Measurements from ENCODE around the gene TRPM4.
"Not testable (repeated sequence)": the region's sequence is repeated elsewhere in the genome, so short reads cannot be mapped to it uniquely, and the experiment has no call there.

TRPM4 gene

DNA sequence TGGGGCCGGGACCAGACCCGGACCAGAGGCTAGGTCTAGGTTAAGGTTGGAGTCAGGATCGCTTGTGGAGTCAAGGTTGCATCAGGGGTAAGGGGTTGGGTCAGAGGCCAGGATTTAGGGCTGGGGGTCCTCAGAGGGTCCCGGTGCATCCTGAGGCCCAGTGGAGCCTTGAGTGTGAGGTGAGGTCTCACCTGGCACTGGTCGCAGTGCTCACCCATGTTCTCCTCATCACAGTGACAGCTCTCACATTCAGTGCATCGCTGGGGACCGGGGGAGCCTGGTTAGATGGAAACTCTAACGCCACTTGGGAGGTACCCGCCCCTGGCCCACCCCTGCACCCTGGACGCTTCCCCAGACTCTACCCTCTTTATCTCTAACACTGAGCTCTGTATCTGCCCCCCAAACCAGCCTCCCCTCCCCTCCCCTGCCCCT lies 5.5 kb upstream of the TRPM4 start:
- DNase-seq, result no peak

- DNase-seq, result no peak
Observed at GRCh38 chr19:49153167-49153809, 4.3 kb upstream of the TRPM4 start.

GRCh38 chr19:49154279-49154678 lies 3.3 kb upstream of the TRPM4 start:
- DNase-seq, result no peak

GRCh38 chr19:49155005-49155819 lies 2.4 kb upstream of the TRPM4 start, which contains the start of gene HRC:
Gene HRC, minus strand, starts transcription at chr19:49155396. Its CDS starts 159 bp downstream, at chr19:49155237.
- no peak for DNase-seq

DNA sequence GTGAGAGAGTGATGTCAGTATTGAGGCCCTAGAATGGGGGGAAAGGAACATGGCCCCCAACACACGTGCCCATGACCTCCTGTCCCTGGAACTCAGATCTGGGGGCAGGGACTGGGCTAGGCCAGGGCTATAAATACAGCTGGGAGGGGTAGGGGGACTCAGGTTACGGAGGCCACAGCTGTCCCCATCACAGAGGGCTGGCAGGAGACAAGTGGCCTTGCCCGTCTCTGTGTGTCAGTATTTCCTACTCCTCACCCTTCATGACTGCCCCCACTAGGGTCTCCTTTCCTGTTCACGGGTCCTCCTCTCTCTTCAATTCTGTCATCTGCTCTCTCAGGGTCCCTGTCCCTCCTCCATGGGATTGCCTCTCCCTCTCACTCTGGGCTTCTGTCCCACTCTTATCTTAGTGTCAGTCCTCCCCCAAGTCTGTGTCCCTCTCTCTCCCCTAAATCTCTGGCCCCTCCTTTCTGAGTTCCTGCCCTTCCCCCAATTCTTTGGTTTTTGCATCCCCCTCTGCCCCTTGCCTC lies 1.7 kb upstream of the TRPM4 start:
- DNase-seq, result no peak

DNA sequence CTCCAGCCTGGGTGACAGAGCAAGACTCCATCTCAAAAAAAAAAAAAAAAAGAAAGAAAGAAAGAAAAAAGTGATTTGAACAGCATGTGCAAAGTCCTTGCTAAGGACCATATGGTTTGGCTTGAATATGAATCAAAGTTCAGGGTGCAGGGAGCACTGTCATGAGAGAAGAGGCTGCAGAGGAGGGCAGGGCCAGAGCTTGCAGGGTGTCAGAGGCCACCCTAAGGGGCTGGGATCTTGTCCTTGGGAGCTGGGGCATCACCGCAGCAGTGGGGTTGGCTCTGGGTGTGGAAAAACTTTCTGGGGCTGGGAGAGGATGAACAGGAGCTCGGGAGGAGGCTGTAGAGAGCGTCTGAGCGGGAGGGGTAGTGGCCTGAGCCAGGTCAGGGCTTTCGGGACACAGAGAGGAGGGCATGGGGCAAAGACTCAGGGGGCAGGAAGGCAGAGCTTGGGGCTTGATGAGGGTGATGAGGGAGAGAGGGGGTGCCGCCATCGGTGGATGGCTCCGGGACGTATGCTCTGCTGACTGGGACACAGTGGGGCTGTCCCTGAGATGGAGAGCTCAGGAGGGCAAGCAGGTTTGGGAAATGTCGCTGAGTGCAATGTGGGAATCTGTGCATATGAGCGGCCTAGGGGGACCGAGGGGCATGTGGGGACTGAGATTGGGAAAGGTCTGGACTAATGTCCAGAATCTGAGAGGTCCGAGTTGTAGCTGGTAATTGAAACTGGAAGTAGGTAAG lies 3.0 kb downstream of the TRPM4 start:
- DNase-seq, result no peak

DNA sequence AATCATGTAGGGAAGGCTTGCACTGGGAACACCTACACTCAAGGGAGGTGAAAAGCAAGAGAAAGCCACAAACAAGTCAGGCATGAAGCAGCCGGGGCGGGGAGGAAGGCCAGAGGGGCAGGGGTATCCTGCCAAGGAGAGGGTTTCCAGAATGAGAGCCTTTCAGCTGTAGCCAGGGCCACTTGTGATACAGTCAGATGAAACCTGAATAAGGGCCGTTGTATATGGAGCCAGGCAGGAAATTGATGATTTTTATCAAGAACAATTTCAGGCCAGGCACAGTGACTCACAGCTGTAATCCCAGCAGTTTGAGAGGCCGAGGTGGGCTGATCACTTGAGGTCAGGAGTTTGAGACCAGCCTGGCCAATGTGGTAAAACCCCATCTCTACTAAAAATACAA lies 4.4 kb downstream of the TRPM4 start:
- no peak for DNase-seq

DNA sequence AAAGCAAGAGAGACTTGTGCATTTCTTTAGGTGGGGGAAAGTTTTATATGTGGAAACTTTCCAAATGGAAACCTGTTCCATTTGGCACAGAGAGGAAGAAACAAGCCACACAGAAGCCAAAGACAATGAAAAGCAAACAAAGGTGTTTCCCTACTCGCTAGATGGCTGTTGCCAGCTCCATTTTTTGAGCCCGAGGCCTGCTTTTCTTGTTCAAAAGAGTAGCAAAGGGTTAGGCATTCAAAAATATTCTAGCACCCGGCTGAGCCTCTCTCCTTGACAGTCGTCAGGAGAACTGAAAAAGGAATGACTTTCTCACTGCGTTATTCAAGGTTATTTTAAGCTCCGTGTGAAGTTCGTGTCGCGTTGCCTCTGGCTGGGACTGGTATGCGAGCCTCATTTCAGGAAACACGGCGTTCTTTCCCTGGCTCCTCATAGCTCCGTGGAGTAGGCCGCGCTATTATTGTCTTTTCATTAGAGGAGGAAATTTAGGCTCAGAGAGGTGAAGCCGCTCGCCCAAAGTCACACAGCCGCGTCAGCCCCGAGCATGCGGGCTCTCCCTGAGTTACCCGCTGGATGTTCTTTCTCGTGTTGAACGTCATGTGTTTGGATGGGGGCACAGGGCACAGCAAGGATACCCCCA lies 7.6 kb downstream of the TRPM4 start:
- DNase-seq, result no peak

DNA sequence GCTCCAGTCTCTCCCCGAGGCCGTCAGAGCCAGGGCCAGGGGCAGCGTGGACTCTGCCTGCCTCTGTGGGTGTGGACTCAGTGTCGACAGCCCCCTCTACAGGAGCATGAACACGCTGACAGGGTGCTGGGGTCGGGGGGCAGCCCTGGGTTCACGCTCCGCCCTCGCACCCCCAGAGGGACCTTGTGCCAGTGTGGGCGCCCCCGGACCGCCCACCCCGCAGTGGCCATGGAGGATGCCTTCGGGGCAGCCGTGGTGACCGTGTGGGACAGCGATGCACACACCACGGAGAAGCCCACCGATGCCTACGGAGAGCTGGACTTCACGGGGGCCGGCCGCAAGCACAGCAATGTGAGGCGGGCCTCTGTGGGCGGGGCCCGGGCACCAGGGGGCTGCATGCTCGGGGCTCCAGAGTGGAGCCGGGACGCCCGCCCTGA lies 8.3 kb downstream of the TRPM4 start:
- no peak for DNase-seq

- no peak for DNase-seq
Observed at GRCh38 chr19:49167857-49168409, 10.3 kb downstream of the TRPM4 start.

DNA sequence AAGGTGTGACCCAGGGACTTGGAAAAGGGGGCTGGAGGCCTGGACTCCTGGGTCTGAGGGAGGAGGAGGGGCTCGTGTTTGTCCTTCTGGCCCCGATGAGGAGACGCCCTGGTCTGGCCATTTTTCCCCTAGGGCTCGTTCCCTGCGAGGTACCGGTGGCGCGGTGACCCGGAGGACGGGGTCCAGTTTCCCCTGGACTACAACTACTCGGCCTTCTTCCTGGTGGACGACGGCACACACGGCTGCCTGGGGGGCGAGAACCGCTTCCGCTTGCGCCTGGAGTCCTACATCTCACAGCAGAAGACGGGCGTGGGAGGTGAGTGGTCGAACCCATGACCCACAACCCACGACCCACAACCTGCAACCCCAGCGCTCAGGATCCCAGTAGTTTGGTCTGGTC lies 10.8 kb downstream of the TRPM4 start:
- no peak for DNase-seq

GRCh38 chr19:49173198-49173597 lies 15.6 kb downstream of the TRPM4 start:
- no peak for DNase-seq

DNA sequence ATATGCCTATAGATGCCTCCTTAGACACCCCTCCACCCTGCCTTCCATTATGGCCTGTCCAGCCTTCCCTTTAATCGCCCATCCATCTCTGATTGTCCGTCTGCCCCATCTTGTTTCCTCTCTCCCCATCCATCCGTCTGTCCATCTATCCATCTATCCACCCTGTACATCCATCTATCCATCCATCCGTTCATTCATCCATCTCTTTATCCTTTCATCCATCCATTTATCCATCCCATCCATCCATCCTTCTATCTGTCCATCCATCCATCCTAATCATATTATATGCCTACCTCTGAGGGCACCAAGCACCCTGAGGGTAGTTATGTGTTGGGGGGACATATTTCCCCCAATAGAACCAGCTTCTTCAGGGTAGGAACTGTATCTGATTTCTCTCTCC lies 23.1 kb downstream of the TRPM4 start:
- no peak for DNase-seq

GRCh38 chr19:49182010-49182847 lies 24.6 kb downstream of the TRPM4 start:
- DNase-seq, result not testable (repeated sequence)

DNA sequence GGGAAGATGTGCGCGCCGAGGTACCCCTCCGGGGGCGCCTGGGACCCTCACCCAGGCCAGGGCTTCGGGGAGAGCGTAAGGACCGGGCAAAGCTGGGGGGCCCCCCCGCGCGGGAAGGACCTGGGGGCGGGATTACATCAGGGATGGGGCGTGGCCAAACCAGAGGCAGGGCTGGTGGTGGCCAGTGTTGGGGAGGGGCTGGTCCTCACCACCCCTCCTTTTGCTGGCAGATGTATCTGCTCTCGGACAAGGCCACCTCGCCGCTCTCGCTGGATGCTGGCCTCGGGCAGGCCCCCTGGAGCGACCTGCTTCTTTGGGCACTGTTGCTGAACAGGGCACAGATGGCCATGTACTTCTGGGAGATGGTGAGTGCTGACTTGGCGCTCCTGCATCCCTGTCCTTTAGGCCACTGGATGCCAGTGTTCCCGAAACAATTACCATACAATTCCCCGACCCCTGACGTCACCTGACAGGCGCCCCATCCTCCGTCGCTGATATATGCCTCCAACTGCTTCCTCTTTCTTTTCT lies 25.3 kb downstream of the TRPM4 start:
- no peak for DNase-seq

DNA sequence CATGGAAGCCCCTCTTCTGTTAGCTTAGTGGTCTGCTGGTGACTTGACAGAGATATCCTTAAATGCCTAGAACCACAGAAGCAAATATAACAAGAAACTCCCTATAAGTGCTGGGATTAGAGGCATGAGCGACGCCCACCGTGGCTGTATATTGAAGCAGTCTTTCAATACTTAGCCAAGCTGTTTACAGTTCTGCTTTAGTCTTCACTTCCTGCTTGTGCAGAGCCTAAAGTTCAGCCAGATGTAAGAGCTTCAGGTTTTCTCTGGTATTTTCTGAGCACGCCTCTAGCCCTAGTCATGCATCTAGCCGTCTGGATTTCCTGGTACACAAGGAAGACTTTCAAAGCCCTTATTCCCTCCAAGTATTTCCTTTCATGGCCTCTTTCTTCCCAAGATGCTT lies 28.5 kb downstream of the TRPM4 start:
- no peak for DNase-seq

DNA sequence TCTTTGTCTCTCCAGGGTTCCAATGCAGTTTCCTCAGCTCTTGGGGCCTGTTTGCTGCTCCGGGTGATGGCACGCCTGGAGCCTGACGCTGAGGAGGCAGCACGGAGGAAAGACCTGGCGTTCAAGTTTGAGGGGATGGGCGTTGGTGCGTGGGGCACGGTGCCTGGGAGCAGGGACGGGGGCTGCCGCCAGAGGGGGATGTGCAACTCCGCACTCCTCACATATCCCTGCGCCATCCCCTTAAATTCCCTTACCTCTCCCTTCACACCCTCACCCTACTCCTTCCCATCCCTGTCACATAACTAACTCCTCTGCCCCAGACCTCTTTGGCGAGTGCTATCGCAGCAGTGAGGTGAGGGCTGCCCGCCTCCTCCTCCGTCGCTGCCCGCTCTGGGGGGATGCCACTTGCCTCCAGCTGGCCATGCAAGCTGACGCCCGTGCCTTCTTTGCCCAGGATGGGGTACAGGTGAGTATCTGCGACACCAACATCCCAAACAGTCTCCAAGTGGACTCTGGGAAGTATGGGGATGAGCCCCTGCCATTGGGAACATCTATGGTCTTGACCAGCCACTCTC lies 31.1 kb downstream of the TRPM4 start:
- no peak for DNase-seq

DNA sequence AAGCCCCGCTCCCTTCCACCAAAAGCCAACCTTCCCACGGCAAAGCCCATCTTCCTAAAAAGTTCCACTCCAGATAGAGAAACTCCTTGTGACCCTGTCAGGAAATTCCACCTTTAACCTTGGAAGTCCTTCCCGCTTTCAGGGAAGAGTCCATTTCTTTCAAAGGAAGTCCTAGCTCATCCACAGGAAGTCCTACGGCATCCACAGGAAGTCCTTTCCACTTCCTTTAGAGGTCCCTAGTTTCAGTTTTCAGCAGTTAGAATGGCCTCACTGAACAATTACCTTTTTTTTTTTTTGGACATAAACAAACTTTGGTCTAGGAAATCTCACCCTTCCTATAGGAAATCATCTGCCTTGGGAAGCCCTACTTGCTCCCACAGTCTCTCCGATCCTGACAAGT lies 31.7 kb downstream of the TRPM4 start:
- no peak for DNase-seq

DNA sequence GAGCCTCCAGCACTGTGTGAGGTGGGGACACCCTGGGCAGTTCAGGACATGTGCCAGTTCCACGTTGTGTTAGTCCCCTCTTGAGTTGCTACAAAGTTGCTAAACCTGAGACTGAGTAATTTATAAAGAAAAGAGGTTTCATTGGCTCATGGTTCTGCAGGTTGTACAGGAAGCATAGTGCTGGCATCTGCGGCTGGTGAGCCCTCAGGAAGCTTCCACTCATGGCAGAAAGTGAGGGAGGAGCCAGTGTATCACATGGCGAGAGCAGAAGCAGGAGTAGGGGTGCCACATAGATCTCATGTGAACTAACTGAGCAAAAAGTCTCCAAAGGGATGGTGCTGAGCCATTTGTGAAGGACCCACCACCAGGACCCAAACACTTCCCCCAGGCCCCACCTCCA lies 33.2 kb downstream of the TRPM4 start:
- DNase-seq, result no peak

GRCh38 chr19:49193822-49194394 lies 36.3 kb downstream of the TRPM4 start:
- no peak for DNase-seq

GRCh38 chr19:49194408-49194807 lies 36.8 kb downstream of the TRPM4 start:
- DNase-seq, result no peak

All from CD4-positive, alpha-beta T cell treated with Interleukin-17A for 1 hour (primary cell).